HCT116 (cell line): ENCODE results near the gene C15orf61. TPM values are rescaled to one million over a fixed set of nuclear protein-coding genes. Genes with fewer than 3 reads are reported as not detected.

Source experiments
- ATAC-seq: fragments of 200-7000 bp; cut with Tn5 transposase; 2 replicates; pipeline ENCODE4 v1.9.1; 2020; ENCODE audit warnings: mild to moderate bottlenecking, moderate library complexity
- BruUV-seq: library from RNA; stranded (reverse); fragments of 400-500 nt; replicated peaks from 2 replicates; lab custom pipeline; 2021; lab: Mats Ljungman, UMichigan
- CTCF ChIA-PET: fragments of 300-600 bp; sonication (Branson Sonifier 250); formaldehyde crosslinking; loops from one replicate; lab custom pipeline; 2021; ENCODE audit warnings: antibody characterized with exemption; lab: Charles Lee
- POLR2A ChIA-PET: fragments of 300-600, 350-600 bp; sonication (Branson Sonifier 250); formaldehyde crosslinking; loops from one replicate; lab custom pipeline; 2021; ENCODE audit warnings: antibody characterized with exemption; lab: Charles Lee
- RAD21 ChIA-PET, 2 experiments: fragments of 300-600 bp; sonication (Branson Sonifier 250); formaldehyde crosslinking; loops; one replicate each; lab custom pipeline; 2023; ENCODE audit warnings: low total read pairs in 2 of 2; ENCODE audit not compliant: uncharacterized antibody in 2 of 2, unreplicated experiment in 2 of 2, low non-redundant PET in 1 of 2; lab: Charles Lee
- DNase-seq: peaks from one replicate; pipeline ENCODE4 v3.0.0-alpha.2; 2010; ENCODE audit warnings: low read depth, low spot score
- H2AFZ ChIP-seq: fragments of 200-600 bp; shearing (Covaris generic), sonication (generic); 2 replicates; pipeline ENCODE4 v1.6.1; 2017; ENCODE audit warnings: low read depth, mixed run types, mixed read lengths, antibody characterized with exemption, low read length; ENCODE audit not compliant: poor library complexity, severe bottlenecking
- H3K27ac ChIP-seq: 2 replicates; pipeline ENCODE4 v1.5.1; 2012; ENCODE audit warnings: low read depth, low read length
- H3K27me3 ChIP-seq: fragments of 200-600 bp; sonication (generic); 2 replicates; pipeline ENCODE4 v1.6.1; 2016; ENCODE audit warnings: mixed run types, low read length, mixed read lengths; ENCODE audit not compliant: insufficient read depth
- H3K36me3 ChIP-seq, 2 experiments: fragments of 200-500 bp in 1 of 2; fragments of 200-600 bp in 1 of 2; sonication (Bioruptor generic) in 1 of 2; sonication (generic) in 1 of 2; 2 replicates each; pipeline versions ENCODE4 v1.5.1 to v1.6.1; 2014 to 2016; ENCODE audit warnings: low read length in 2 of 2, inconsistent platforms in 1 of 2, mixed read lengths in 1 of 2, mixed run types in 1 of 2; ENCODE audit not compliant: insufficient read depth in 2 of 2, control insufficient read depth in 1 of 2
- H3K4me1 ChIP-seq, 2 experiments: fragments of 200-600 bp in 1 of 2; sonication (generic) in 1 of 2; 2 replicates each; pipeline versions ENCODE4 v1.5.1 to v1.6.1; 2012 to 2017; ENCODE audit warnings: low read length in 2 of 2, inconsistent platforms in 1 of 2, mild to moderate bottlenecking in 1 of 2, mixed read lengths in 1 of 2, mixed run types in 1 of 2, moderate library complexity in 1 of 2; ENCODE audit not compliant: insufficient read depth in 2 of 2, control insufficient read depth in 1 of 2
- H3K4me2 ChIP-seq: fragments of 200-600 bp; sonication (generic); 2 replicates; pipeline ENCODE4 v1.6.1; 2017; ENCODE audit warnings: mixed run types, low read length, mixed read lengths
- H3K4me3 ChIP-seq, 2 experiments: fragments of 200-600 bp in 1 of 2; sonication (generic) in 1 of 2; replicated peaks in 1 of 2; 2 replicates each; pipeline ENCODE4 v1.5.1; 2011 to 2016; ENCODE audit warnings: low read length in 2 of 2, control low read depth in 1 of 2, low read depth in 1 of 2, mild to moderate bottlenecking in 1 of 2, mixed read lengths in 1 of 2, mixed run types in 1 of 2
- H3K79me2 ChIP-seq: fragments of 200-600 bp; sonication (generic); 2 replicates; pipeline ENCODE4 v1.6.1; 2017; ENCODE audit warnings: mild to moderate bottlenecking, mixed run types, low read length, moderate library complexity, mixed read lengths; ENCODE audit not compliant: insufficient read depth
- H3K9ac ChIP-seq: fragments of 200-600 bp; sonication (generic); 2 replicates; pipeline ENCODE4 v1.6.1; 2016; ENCODE audit warnings: low read length, mixed read lengths
- H3K9me2 ChIP-seq: fragments of 200-600 bp; sonication (generic), shearing (Covaris generic); 2 replicates; pipeline ENCODE4 v1.6.1; 2017; ENCODE audit warnings: mixed run types, mild to moderate bottlenecking, moderate library complexity; ENCODE audit not compliant: insufficient read depth
- H3K9me3 ChIP-seq, 2 experiments: fragments of 200-500 bp in 1 of 2; fragments of 200-600 bp in 1 of 2; sonication (Bioruptor generic) in 1 of 2; sonication (generic) in 1 of 2; 2 replicates each; pipeline ENCODE4 v1.6.1; 2014 to 2017; ENCODE audit warnings: low read length in 2 of 2, mixed read lengths in 2 of 2, inconsistent platforms in 1 of 2, low read depth in 1 of 2, mild to moderate bottlenecking in 1 of 2, mixed run types in 1 of 2, moderate library complexity in 1 of 2; ENCODE audit not compliant: control insufficient read depth in 1 of 2, insufficient read depth in 1 of 2
- H4K20me1 ChIP-seq: fragments of 200-600 bp; sonication (generic), shearing (Covaris generic); 2 replicates; pipeline ENCODE4 v1.6.1; 2017; ENCODE audit warnings: mixed run types, mild to moderate bottlenecking, moderate library complexity; ENCODE audit not compliant: insufficient read depth
- CBX3 ChIP-seq: IDR thresholded peaks from 2 replicates; pipeline ENCODE4 v1.6.1; 2012; ENCODE audit warnings: low read depth
- EZH2 ChIP-seq: fragments of 200-600 bp; sonication (generic); IDR thresholded peaks from 2 replicates; pipeline ENCODE4 v1.6.1; 2017; ENCODE audit warnings: antibody characterized with exemption, mixed run types
- JUND ChIP-seq: IDR thresholded peaks from 2 replicates; pipeline ENCODE4 v1.6.1; 2012
- POLR2A ChIP-seq: IDR thresholded peaks from 2 replicates; pipeline ENCODE4 v1.7.0; 2011; ENCODE audit warnings: borderline replicate concordance; ENCODE audit not compliant: insufficient read depth, insufficient read length; ENCODE audit errors: extremely low read depth
- POLR2AphosphoS5 ChIP-seq: IDR thresholded peaks from 2 replicates; pipeline ENCODE4 v1.6.1; 2011; ENCODE audit warnings: mild to moderate bottlenecking, low read depth, low read length, moderate library complexity
- RAD21 ChIP-seq: IDR thresholded peaks from 2 replicates; pipeline ENCODE4 v1.6.1; 2012; ENCODE audit warnings: low read depth, mild to moderate bottlenecking
- SIN3A ChIP-seq: IDR thresholded peaks from 2 replicates; pipeline ENCODE4 v1.6.1; 2012; ENCODE audit warnings: low read depth
- SP1 ChIP-seq: IDR thresholded peaks from 2 replicates; pipeline ENCODE4 v1.6.1; 2012; ENCODE audit warnings: low read depth
- SRF ChIP-seq: IDR thresholded peaks from 2 replicates; pipeline ENCODE4 v1.6.1; 2012; ENCODE audit warnings: low read depth
- YY1 ChIP-seq: IDR thresholded peaks from 2 replicates; pipeline ENCODE4 v1.6.1; 2011; ENCODE audit warnings: low read length, low read depth, moderate library complexity, mild to moderate bottlenecking; ENCODE audit not compliant: insufficient replicate concordance; ENCODE audit errors: extremely low read depth
- ZBTB33 ChIP-seq: IDR thresholded peaks from 2 replicates; pipeline ENCODE4 v1.6.1; 2011; ENCODE audit warnings: mild to moderate bottlenecking, low read length, moderate library complexity; ENCODE audit not compliant: insufficient replicate concordance; ENCODE audit errors: extremely low read depth
- ZNF274 ChIP-seq: fragments of 200-500 bp; sonication (Bioruptor generic); IDR thresholded peaks from 2 replicates; pipeline ENCODE4 v1.6.1; 2014; ENCODE audit warnings: mild to moderate bottlenecking, low read depth, low read length, inconsistent platforms
- intact Hi-C: fragments of 100-400 bp; cut with micrococcal nuclease; formaldehyde crosslinking; loops from 2 replicates; pipeline ENCODE4 v1.10.0; 2022
- total RNA-seq: library from RNA; stranded (reverse); gene quantifications from one replicate; pipeline ENCODE4 v1.2.1, GENCODE V29; 2021; ENCODE audit not compliant: unreplicated experiment

The C15orf61 gene
- total RNA-seq, 1 experiment from 2014 or later, result 9.9 TPM

GRCh38 chr15:67545864-67546263 is 24.9 kb downstream of the C15orf61 start:
- Histone ChIP-seq H3K9me3 (no peaks in the 10 kb centered on the region), H3K79me2 (no peaks in the 10 kb centered on the region), H3K4me2 (no peak overlapping the region), H3K27me3 (no peaks in the 10 kb centered on the region), H2AFZ (no peak overlapping the region), H3K9me2 (no peaks in the 10 kb centered on the region), H3K27ac (no peak overlapping the region), H3K9ac (no peak overlapping the region), H3K36me3 (no peaks in the 10 kb centered on the region), H3K4me3 (no peak overlapping the region), H4K20me1 (no peaks in the 10 kb centered on the region), H3K4me1 (peaks cover 3 to 7% of the 10 kb centered on the region in 2 experiments; a peak in 3 of 4 replicates)
- intact Hi-C loops, result no loop called here
- TF ChIP-seq JUND (no peak), SRF (no peak), SP1 (no peak), ZBTB33 (no peak), POLR2AphosphoS5 (no peak), YY1 (no peak), CBX3 (no peak), POLR2A (no peak), EZH2 (no peak)
- CTCF ChIA-PET, result no interaction called here
- no TSS peak for BruUV-seq
- ATAC-seq (no peak), DNase-seq (no peak)
- POLR2A ChIA-PET, result no interaction called here
- RAD21 ChIA-PET, result no interaction called here

GRCh38 chr15:67547064-67547463 is 26.1 kb downstream of the C15orf61 start:
- DNase-seq (no peak), ATAC-seq (no peak)
- H3K4me2 ChIP-seq, result no peak overlapping the region
- H2AFZ ChIP-seq, result no peak overlapping the region
- H3K27me3 ChIP-seq, result no peaks in the 10 kb centered on the region
- RAD21 ChIA-PET, result no interaction called here
- no peaks in the 10 kb centered on the region for H3K9me2 ChIP-seq
- TF ChIP-seq ZNF274, result no peak
- no peak for TF ChIP-seq YY1
- TF ChIP-seq SP1, result no peak
- no peak for TF ChIP-seq SIN3A
- TF ChIP-seq RAD21, result no peak
- TF ChIP-seq SRF, result no peak
- TF ChIP-seq ZBTB33, result no peak
- peaks cover 0 to 6% of the 10 kb centered on the region in 2 experiments; a peak in 1 of 4 replicates for H3K4me1 ChIP-seq
- no TSS peak for BruUV-seq
- H3K4me3 ChIP-seq, result no peak overlapping the region
- H3K27ac ChIP-seq, result no peak overlapping the region
- H3K79me2 ChIP-seq, result no peaks in the 10 kb centered on the region
- H4K20me1 ChIP-seq, result no peaks in the 10 kb centered on the region
- no peak overlapping the region for H3K9ac ChIP-seq
- CTCF ChIA-PET, result no interaction called here
- H3K9me3 ChIP-seq, result no peaks in the 10 kb centered on the region
- H3K36me3 ChIP-seq, result no peaks in the 10 kb centered on the region
- POLR2A ChIA-PET, result no interaction called here
- intact Hi-C loops, result no loop called here
